ENCODE results near the gene NRIP2.

- TF ChIP-seq POLR2AphosphoS5 (IDR thresholded peaks at IDR 0.05) (no peak), EP300 (IDR thresholded peaks at IDR 0.05) (no peak), CTCF (IDR thresholded peaks at IDR 0.05) (no peak)
Measured at GRCh38 chr12:2804393-2805142, 30.3 kb downstream of the NRIP2 start.
